ENCODE data around the gene FUOM. TPM values are rescaled to one million over a fixed set of nuclear protein-coding genes. Genes with fewer than 3 reads are reported as not detected.
"Not testable (repeated sequence)": the region's sequence is repeated elsewhere in the genome, so short reads cannot be mapped to it uniquely, and the experiment has no call there.

The FUOM gene
- total RNA-seq, 4 donors from 2014 or later = 5.4 to 15.7 (median 10.8) TPM

DNA sequence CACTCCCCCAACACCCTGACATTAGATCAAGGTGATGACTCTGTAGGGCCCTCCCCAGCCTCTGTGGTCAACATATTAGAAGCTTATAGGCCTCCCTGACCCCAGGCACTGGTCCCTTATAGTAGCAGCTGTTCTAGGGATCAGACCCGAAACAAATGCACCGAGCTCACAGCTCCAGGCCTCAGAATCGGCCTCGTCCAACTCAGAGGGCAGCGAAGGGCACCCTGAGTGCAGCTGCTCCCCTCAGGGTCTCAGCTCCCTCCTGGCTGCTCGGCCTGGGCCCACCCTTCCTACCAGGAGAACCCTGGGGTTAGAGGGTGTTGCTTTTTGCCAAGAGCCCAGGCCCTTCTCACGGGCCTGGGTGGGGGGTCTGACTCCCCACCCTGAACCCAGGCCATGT lies 10.3 kb upstream of the FUOM start:
- Histone ChIP-seq H3K27ac (no peak overlapping the region), H3K27me3 (no peaks in the 10 kb centered on the region), H3K4me3 (no peak overlapping the region), H3K36me3 (peaks cover 0 to 83% of the 10 kb centered on the region in 2 donors), H3K9me3 (no peaks in the 10 kb centered on the region), H3K4me1 (peaks cover 0 to 17% (median 9%) of the 10 kb centered on the region in 3 donors)
- ATAC-seq = no peak
- WGBS, 2 donors (ENCODE audit: low coverage in 1 of 2) = no CpG with 5 or more reads among the region's 7 CpGs
- TF ChIP-seq POLR2AphosphoS5 (IDR thresholded peaks at IDR 0.05) = no peak
- no peak for TF ChIP-seq EP300 (IDR thresholded peaks at IDR 0.05)
- TF ChIP-seq CTCF (IDR thresholded peaks at IDR 0.05) = no peak
- no peak for TF ChIP-seq POLR2A (IDR thresholded peaks at IDR 0.05)

GRCh38 chr10:133367461-133367860 lies 9.6 kb upstream of the FUOM start:
- Histone ChIP-seq H3K36me3 (peaks cover 0 to 90% of the 10 kb centered on the region in 2 donors), H3K4me1 (peaks cover 0 to 14% (median 7%) of the 10 kb centered on the region in 3 donors)
- not testable (repeated sequence) for H3K27ac ChIP-seq, ATAC-seq, H3K9me3 ChIP-seq, H3K4me3 ChIP-seq, H3K27me3 ChIP-seq
- no CpG with 5 or more reads among the region's 7 CpGs for WGBS, 2 donors (ENCODE audit: low coverage in 1 of 2)

GRCh38 chr10:133366751-133367150 lies 8.9 kb upstream of the FUOM start:
- H3K4me1 ChIP-seq = peaks cover 0 to 7% (median under 1%) of the 10 kb centered on the region in 3 donors
- 67% methylated on average over 1 of the region's 13 CpGs; no CpG with 5 or more reads in 1 of the 2 donors for WGBS, 2 donors (ENCODE audit: low coverage in 1 of 2)
- H3K27ac ChIP-seq = no peak overlapping the region
- TF ChIP-seq POLR2A (IDR thresholded peaks at IDR 0.05) = no peak
- TF ChIP-seq CTCF (IDR thresholded peaks at IDR 0.05) = no peak
- no peak for TF ChIP-seq EP300 (IDR thresholded peaks at IDR 0.05)
- no peak for TF ChIP-seq POLR2AphosphoS5 (IDR thresholded peaks at IDR 0.05)
- H3K9me3 ChIP-seq = no peaks in the 10 kb centered on the region
- ATAC-seq = no peak
- H3K27me3 ChIP-seq = no peaks in the 10 kb centered on the region
- no peak overlapping the region for H3K4me3 ChIP-seq
- H3K36me3 ChIP-seq = peaks cover 0 to 97% of the 10 kb centered on the region in 2 donors

GRCh38 chr10:133366130-133366478 lies 8.3 kb upstream of the FUOM start:
- TF ChIP-seq CTCF (IDR thresholded peaks at IDR 0.05) (no peak), EP300 (IDR thresholded peaks at IDR 0.05) (no peak), POLR2AphosphoS5 (IDR thresholded peaks at IDR 0.05) (no peak), POLR2A (IDR thresholded peaks at IDR 0.05) (no peak)
- Histone ChIP-seq H3K9me3 (no peaks in the 10 kb centered on the region), H3K27ac (no peak overlapping the region), H3K36me3 (peaks cover 0 to 96% of the 10 kb centered on the region in 2 donors), H3K4me1 (peaks cover 0 to under 1% (median 0%) of the 10 kb centered on the region in 3 donors), H3K27me3 (no peaks in the 10 kb centered on the region), H3K4me3 (no peak overlapping the region)
- no peak for ATAC-seq
- WGBS, 2 donors (ENCODE audit: low coverage in 1 of 2) = no CpG with 5 or more reads among the region's 17 CpGs

GRCh38 chr10:133365461-133366129 lies 7.8 kb upstream of the FUOM start:
- H3K27me3 ChIP-seq = no peaks in the 10 kb centered on the region
- WGBS, 2 donors (ENCODE audit: low coverage in 1 of 2) = 97 to 100% methylated on average over 2 to 7 of the region's 13 CpGs
- TF ChIP-seq POLR2A (IDR thresholded peaks at IDR 0.05) (no peak), POLR2AphosphoS5 (IDR thresholded peaks at IDR 0.05) (no peak), CTCF (IDR thresholded peaks at IDR 0.05) (no peak), EP300 (IDR thresholded peaks at IDR 0.05) (no peak)
- no peak overlapping the region for H3K27ac ChIP-seq
- no peaks in the 10 kb centered on the region for H3K9me3 ChIP-seq
- H3K36me3 ChIP-seq = peaks cover 0 to 90% of the 10 kb centered on the region in 2 donors
- H3K4me3 ChIP-seq = no peak overlapping the region
- H3K4me1 ChIP-seq = no peaks in the 10 kb centered on the region
- ATAC-seq = no peak
